ENCODE data around the gene EFNA1.
A peak's percentile ranks its signal among the peaks of the same experiment; 100 is the strongest.

The EFNA1 gene

GRCh38 chr1:155082301-155083051, 45.2 kb upstream of the EFNA1 start:
- H3K27me3 ChIP-seq (ENCODE audit: insufficient read depth, insufficient read length), result peaks cover 69% of the 10 kb centered on the region
- H3K4me3 ChIP-seq (ENCODE audit: insufficient read length, low read depth), result peak overlapping the region; percentile 40

GRCh38 chr1:155083052-155083541, 44.6 kb upstream of the EFNA1 start:
- H3K9me3 ChIP-seq (ENCODE audit: insufficient read depth, low read length), result no peaks in the 10 kb centered on the region
- peaks cover 49% of the 10 kb centered on the region for H3K4me1 ChIP-seq (ENCODE audit: insufficient read depth, insufficient read length)
- no peak for DNase-seq (ENCODE audit: low read depth, low spot score)
- no peaks in the 10 kb centered on the region for H3K36me3 ChIP-seq (ENCODE audit: insufficient read depth, insufficient read length, low read length)
- peaks cover 63% of the 10 kb centered on the region for H3K27me3 ChIP-seq (ENCODE audit: insufficient read depth, insufficient read length)
- TF ChIP-seq YY1 (IDR thresholded peaks at IDR 0.05; ENCODE audit: insufficient read depth, insufficient read length) (no peak), ZNF274 (IDR thresholded peaks at IDR 0.05; ENCODE audit: low read depth, low read length) (no peak), SUZ12 (IDR thresholded peaks at IDR 0.05; ENCODE audit: extremely low read depth, insufficient read depth, insufficient read length) (no peak)
- no peak overlapping the region for H3K9ac ChIP-seq (ENCODE audit: insufficient read length, low read depth)
- H3K4me3 ChIP-seq (ENCODE audit: insufficient read length, low read depth), result no peak overlapping the region

More at GRCh38 chr1:155082301-155083051, 45.2 kb upstream of the EFNA1 start:
- no peak for DNase-seq (ENCODE audit: low read depth, low spot score)
- H3K9me3 ChIP-seq (ENCODE audit: insufficient read depth, low read length), result no peaks in the 10 kb centered on the region
- H3K9ac ChIP-seq (ENCODE audit: insufficient read length, low read depth), result peak overlapping the region; percentile 1
- TF ChIP-seq SUZ12 (IDR thresholded peaks at IDR 0.05; ENCODE audit: extremely low read depth, insufficient read depth, insufficient read length) (peak; percentile 97), ZNF274 (IDR thresholded peaks at IDR 0.05; ENCODE audit: low read depth, low read length) (no peak)
- H3K4me1 ChIP-seq (ENCODE audit: insufficient read depth, insufficient read length), result peaks cover 53% of the 10 kb centered on the region
- no peaks in the 10 kb centered on the region for H3K36me3 ChIP-seq (ENCODE audit: insufficient read depth, insufficient read length, low read length)

GRCh38 chr1:155083865-155084721, 43.6 kb upstream of the EFNA1 start:
- Histone ChIP-seq H3K4me3 (ENCODE audit: insufficient read length, low read depth) (peak overlapping the region; percentile 63), H3K4me1 (ENCODE audit: insufficient read depth, insufficient read length) (peaks cover 45% of the 10 kb centered on the region), H3K36me3 (ENCODE audit: insufficient read depth, insufficient read length, low read length) (no peaks in the 10 kb centered on the region), H3K27me3 (ENCODE audit: insufficient read depth, insufficient read length) (peaks cover 54% of the 10 kb centered on the region), H3K9me3 (ENCODE audit: insufficient read depth, low read length) (no peaks in the 10 kb centered on the region), H3K9ac (ENCODE audit: insufficient read length, low read depth) (peak overlapping the region; percentile 53)
- TF ChIP-seq SUZ12 (IDR thresholded peaks at IDR 0.05; ENCODE audit: extremely low read depth, insufficient read depth, insufficient read length), result no peak
- TF ChIP-seq YY1 (IDR thresholded peaks at IDR 0.05; ENCODE audit: insufficient read depth, insufficient read length), result no peak
- TF ChIP-seq ZNF274 (IDR thresholded peaks at IDR 0.05; ENCODE audit: low read depth, low read length), result no peak
- no peak for DNase-seq (ENCODE audit: low read depth, low spot score)

DNA sequence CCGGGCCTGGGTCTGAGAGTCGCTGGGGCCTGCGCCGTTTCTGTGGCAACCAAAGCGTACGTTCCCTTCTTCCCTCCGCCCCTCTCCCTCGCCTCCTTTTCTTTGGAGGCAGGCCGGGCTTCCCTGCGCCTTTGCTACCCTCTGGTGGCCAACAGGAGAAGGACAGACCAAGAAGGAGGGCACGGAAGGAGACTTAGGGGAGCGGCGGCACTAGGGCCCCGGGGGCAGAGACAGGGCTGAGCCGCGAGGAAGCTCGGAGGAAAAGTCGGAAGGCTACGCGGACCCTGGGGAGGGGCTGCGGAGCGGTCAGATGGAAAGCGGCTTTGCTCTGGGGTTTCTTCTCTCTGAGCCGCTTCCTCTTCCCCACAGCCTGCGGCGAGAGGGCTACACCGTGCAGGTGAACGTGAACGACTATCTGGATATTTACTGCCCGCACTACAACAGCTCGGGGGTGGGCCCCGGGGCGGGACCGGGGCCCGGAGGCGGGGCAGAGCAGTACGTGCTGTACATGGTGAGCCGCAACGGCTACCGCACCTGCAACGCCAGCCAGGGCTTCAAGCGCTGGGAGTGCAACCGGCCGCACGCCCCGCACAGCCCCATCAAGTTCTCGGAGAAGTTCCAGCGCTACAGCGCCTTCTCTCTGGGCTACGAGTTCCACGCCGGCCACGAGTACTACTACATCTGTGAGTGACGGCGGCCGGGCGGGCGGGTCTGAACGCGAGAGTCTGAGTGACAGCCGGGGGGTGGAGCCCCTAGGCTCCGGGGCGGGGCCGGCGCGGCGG, 42.8 kb upstream of the EFNA1 start:
- peak overlapping the region; percentile 77 for H3K9ac ChIP-seq (ENCODE audit: insufficient read length, low read depth)
- H3K4me3 ChIP-seq (ENCODE audit: insufficient read length, low read depth), result peak overlapping the region; percentile 63
- H3K36me3 ChIP-seq (ENCODE audit: insufficient read depth, insufficient read length, low read length), result no peaks in the 10 kb centered on the region
- peak; percentile 99 for DNase-seq (ENCODE audit: low read depth, low spot score)
- TF ChIP-seq SUZ12 (IDR thresholded peaks at IDR 0.05; ENCODE audit: extremely low read depth, insufficient read depth, insufficient read length) (no peak), YY1 (IDR thresholded peaks at IDR 0.05; ENCODE audit: insufficient read depth, insufficient read length) (no peak), ZNF274 (IDR thresholded peaks at IDR 0.05; ENCODE audit: low read depth, low read length) (no peak)
- peaks cover 46% of the 10 kb centered on the region for H3K27me3 ChIP-seq (ENCODE audit: insufficient read depth, insufficient read length)
- H3K9me3 ChIP-seq (ENCODE audit: insufficient read depth, low read length), result no peaks in the 10 kb centered on the region
- H3K4me1 ChIP-seq (ENCODE audit: insufficient read depth, insufficient read length), result peaks cover 43% of the 10 kb centered on the region

DNA sequence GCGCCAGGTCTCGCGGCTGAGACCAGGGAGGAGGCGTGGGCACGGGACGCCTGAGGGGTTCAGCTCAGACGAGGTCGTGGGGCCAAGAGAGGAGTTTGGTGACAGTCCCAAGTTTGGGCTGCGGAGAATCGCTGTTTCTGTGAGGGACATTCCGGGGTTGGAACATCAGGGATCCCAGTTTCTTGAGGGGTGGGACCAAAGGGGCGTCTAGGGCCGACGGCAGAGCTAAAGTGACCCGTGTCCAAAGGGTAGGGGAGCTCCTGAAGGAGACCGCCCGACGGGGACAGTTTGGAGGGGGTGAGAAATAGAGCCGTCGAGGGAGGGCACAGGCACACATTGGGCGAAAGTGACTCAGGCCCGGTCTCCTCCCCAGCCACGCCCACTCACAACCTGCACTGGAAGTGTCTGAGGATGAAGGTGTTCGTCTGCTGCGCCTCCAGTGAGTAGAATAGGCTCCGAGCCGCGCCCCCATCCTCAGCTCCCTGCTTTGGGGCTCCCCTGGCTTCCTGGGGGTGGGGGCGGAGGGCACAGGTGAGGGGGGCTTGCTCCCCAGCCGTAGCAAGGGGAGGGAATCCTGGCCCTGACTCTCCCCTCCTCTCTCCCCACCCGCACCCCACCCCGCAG, 42.1 kb upstream of the EFNA1 start:
- no peak for DNase-seq (ENCODE audit: low read depth, low spot score)
- Histone ChIP-seq H3K36me3 (ENCODE audit: insufficient read depth, insufficient read length, low read length) (no peaks in the 10 kb centered on the region), H3K9ac (ENCODE audit: insufficient read length, low read depth) (peak overlapping the region; percentile 77), H3K4me1 (ENCODE audit: insufficient read depth, insufficient read length) (peaks cover 41% of the 10 kb centered on the region), H3K9me3 (ENCODE audit: insufficient read depth, low read length) (no peaks in the 10 kb centered on the region), H3K4me3 (ENCODE audit: insufficient read length, low read depth) (peak overlapping the region; percentile 63), H3K27me3 (ENCODE audit: insufficient read depth, insufficient read length) (peaks cover 39% of the 10 kb centered on the region)
- no peak for TF ChIP-seq YY1 (IDR thresholded peaks at IDR 0.05; ENCODE audit: insufficient read depth, insufficient read length)
- no peak for TF ChIP-seq ZNF274 (IDR thresholded peaks at IDR 0.05; ENCODE audit: low read depth, low read length)
- no peak for TF ChIP-seq SUZ12 (IDR thresholded peaks at IDR 0.05; ENCODE audit: extremely low read depth, insufficient read depth, insufficient read length)

GRCh38 chr1:155086128-155086741, 41.4 kb upstream of the EFNA1 start:
- H3K4me1 ChIP-seq (ENCODE audit: insufficient read depth, insufficient read length), result peaks cover 41% of the 10 kb centered on the region
- H3K27me3 ChIP-seq (ENCODE audit: insufficient read depth, insufficient read length), result peaks cover 33% of the 10 kb centered on the region
- H3K4me3 ChIP-seq (ENCODE audit: insufficient read length, low read depth), result no peak overlapping the region
- no peaks in the 10 kb centered on the region for H3K9me3 ChIP-seq (ENCODE audit: insufficient read depth, low read length)
- peak overlapping the region; percentile 34 for H3K9ac ChIP-seq (ENCODE audit: insufficient read length, low read depth)
- DNase-seq (ENCODE audit: low read depth, low spot score), result no peak
- TF ChIP-seq YY1 (IDR thresholded peaks at IDR 0.05; ENCODE audit: insufficient read depth, insufficient read length) (no peak), SUZ12 (IDR thresholded peaks at IDR 0.05; ENCODE audit: extremely low read depth, insufficient read depth, insufficient read length) (no peak), ZNF274 (IDR thresholded peaks at IDR 0.05; ENCODE audit: low read depth, low read length) (no peak)
- H3K36me3 ChIP-seq (ENCODE audit: insufficient read depth, insufficient read length, low read length), result no peaks in the 10 kb centered on the region
